ENCODE measurements around the gene SLC6A18.

DNA sequence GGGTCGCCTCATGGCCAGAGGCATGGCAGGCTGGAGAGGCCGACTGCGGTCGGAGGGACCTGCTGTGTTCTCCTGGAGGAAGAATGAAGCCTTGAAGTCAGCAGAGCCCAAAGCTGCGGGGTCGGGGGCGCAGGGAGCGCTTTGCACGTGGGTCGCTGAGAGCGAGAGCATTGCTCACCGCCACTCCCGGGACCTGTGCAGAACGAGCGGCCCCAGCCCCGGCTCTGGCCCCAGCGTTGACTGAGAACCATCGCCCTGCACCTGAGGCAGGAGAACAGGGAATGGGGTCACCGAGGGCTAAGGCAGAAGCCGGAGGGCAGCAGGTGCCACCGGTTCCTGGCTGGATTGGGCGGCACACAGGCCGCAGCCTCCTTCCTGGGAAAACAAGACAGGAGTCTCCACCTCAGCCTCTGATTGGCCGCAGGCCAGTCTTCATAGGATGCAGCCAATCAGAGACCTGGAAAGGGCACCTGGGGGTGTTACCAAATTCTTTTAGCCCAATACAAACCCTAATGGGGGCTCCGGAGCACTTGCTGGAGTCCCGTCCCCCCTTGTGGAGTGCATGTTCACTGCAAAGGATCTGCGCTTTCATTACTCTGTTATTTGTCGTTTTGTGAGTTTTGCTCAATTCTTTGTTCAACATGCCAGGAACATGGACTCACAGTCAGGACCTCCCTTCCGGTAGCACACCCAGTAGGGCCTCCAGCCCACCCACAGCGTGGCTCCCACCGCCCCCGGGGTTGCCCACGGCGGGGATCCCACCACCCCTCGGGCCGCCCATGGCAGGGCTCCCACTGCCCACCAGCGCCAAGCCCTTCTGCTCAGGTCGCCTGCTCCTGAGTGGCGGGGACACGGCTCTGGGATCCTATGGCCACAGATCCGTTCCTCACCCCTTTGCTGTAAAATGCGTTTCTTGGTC, 48.4 kb upstream of the SLC6A18 start:
- TF ChIP-seq, protein P1, sequence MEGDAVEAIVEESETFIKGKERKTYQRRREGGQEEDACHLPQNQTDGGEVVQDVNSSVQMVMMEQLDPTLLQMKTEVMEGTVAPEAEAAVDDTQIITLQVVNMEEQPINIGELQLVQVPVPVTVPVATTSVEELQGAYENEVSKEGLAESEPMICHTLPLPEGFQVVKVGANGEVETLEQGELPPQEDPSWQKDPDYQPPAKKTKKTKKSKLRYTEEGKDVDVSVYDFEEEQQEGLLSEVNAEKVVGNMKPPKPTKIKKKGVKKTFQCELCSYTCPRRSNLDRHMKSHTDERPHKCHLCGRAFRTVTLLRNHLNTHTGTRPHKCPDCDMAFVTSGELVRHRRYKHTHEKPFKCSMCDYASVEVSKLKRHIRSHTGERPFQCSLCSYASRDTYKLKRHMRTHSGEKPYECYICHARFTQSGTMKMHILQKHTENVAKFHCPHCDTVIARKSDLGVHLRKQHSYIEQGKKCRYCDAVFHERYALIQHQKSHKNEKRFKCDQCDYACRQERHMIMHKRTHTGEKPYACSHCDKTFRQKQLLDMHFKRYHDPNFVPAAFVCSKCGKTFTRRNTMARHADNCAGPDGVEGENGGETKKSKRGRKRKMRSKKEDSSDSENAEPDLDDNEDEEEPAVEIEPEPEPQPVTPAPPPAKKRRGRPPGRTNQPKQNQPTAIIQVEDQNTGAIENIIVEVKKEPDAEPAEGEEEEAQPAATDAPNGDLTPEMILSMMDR (IDR thresholded peaks at IDR 0.05): no peak
- TF ChIP-seq ZFX (IDR thresholded peaks at IDR 0.05; ENCODE audit: borderline replicate concordance): no peak

All from 22Rv1 (cell line).